HepG2 (cell line): ENCODE data around the gene WNT3A. TPM values are rescaled to one million over a fixed set of nuclear protein-coding genes. Genes with fewer than 3 reads are reported as not detected.

Experiments used
- ATAC-seq: fragments of 200-7000 bp; cut with Tn5 transposase; 3 replicates; pipeline ENCODE4 v1.9.1; 2020; ENCODE audit warnings: mild to moderate bottlenecking, moderate library complexity
- BruUV-seq: library from RNA; stranded (reverse); fragments of 400-500 nt; replicated peaks from 2 replicates; lab custom pipeline; 2021; lab: Mats Ljungman, UMichigan
- CTCF ChIA-PET: fragments of 300-600 bp; formaldehyde crosslinking; extraction: SDS; loops from one replicate; lab custom pipeline; 2021; ENCODE audit warnings: low total read pairs, inconsistent platforms, low intra/inter-chr PET ratio; lab: Yijun Ruan, JAX
- POLR2A ChIA-PET: fragments of 350-600 bp; sonication (Branson Sonifier 250); formaldehyde crosslinking; loops from one replicate; lab custom pipeline; 2020; ENCODE audit warnings: antibody characterized with exemption, inconsistent platforms; lab: Yijun Ruan, JAX
- DNase-seq: peaks from one replicate; pipeline ENCODE4 v3.0.0-alpha.2; 2015; ENCODE audit warnings: low spot score
- FAIRE-seq: peaks from 3 replicates; lab custom pipeline; 2011; peaks lifted over from hg19 to GRCh38; lab: Jason Lieb, UNC
- H2AFZ ChIP-seq: one replicate; pipeline ENCODE4 v1.6.1; 2011; ENCODE audit warnings: low read length, inconsistent platforms
- H3K27ac ChIP-seq: fragments of 300-600 bp; 3 replicates; pipeline ENCODE4 v1.8.0; 2011; ENCODE audit warnings: mixed run types, mild to moderate bottlenecking, mixed read lengths, low read length, inconsistent platforms; ENCODE audit not compliant: insufficient read depth; ENCODE audit errors: extremely low read length
- H3K27me3 ChIP-seq, 2 experiments: fragments of 200-600 bp in 1 of 2; 2 replicates in 1 of 2; 3 replicates in 1 of 2; pipeline versions ENCODE4 v1.6.0 to v1.8.0; 2011; ENCODE audit warnings: low read length in 2 of 2, mild to moderate bottlenecking in 2 of 2, moderate library complexity in 2 of 2, inconsistent platforms in 1 of 2; ENCODE audit not compliant: insufficient read depth in 2 of 2, control insufficient read depth in 1 of 2
- H3K36me3 ChIP-seq, 2 experiments: fragments of 200-600 bp in 1 of 2; replicated peaks in 1 of 2; 2 replicates in 1 of 2; 3 replicates in 1 of 2; pipeline versions ENCODE4 v1.5.1 to v1.8.0; 2011; ENCODE audit warnings: low read length in 2 of 2, inconsistent platforms in 1 of 2; ENCODE audit not compliant: insufficient read depth in 2 of 2, control insufficient read depth in 1 of 2
- H3K4me1 ChIP-seq: 2 replicates; pipeline ENCODE4 v1.5.1; 2012; ENCODE audit warnings: low read length, inconsistent platforms; ENCODE audit not compliant: insufficient read depth
- H3K4me2 ChIP-seq: 2 replicates; pipeline ENCODE4 v1.6.0; 2011; ENCODE audit warnings: low read depth, low read length, inconsistent platforms
- H3K4me3 ChIP-seq, 3 experiments: fragments of 200-600 bp in 1 of 3; sonication (generic), shearing (Covaris generic) in 1 of 3; replicated peaks in 1 of 3; 2 replicates each; pipeline ENCODE4 v1.5.1; 2011 to 2016; ENCODE audit warnings: low read length in 3 of 3, inconsistent platforms in 2 of 3, low read depth in 2 of 3, mild to moderate bottlenecking in 2 of 3, control low read depth in 1 of 3, mixed read lengths in 1 of 3; ENCODE audit not compliant: insufficient read depth in 1 of 3
- H3K79me2 ChIP-seq: one replicate; pipeline ENCODE4 v1.6.1; 2011; ENCODE audit warnings: low read length, inconsistent platforms; ENCODE audit not compliant: insufficient read depth
- H3K9ac ChIP-seq: 2 replicates; pipeline ENCODE4 v1.6.0; 2011; ENCODE audit warnings: mild to moderate bottlenecking, low read depth, low read length, inconsistent platforms; ENCODE audit not compliant: insufficient read depth
- H3K9me3 ChIP-seq: 2 replicates; pipeline ENCODE4 v1.5.1; 2012; ENCODE audit warnings: mild to moderate bottlenecking, low read length
- H4K20me1 ChIP-seq: 2 replicates; pipeline ENCODE4 v1.6.0; 2011; ENCODE audit warnings: inconsistent platforms, mild to moderate bottlenecking, low read length, moderate library complexity; ENCODE audit not compliant: insufficient read depth
- ARID4A ChIP-seq: sonication (generic); formaldehyde crosslinking; IDR thresholded peaks from 2 replicates; pipeline ENCODE4 v1.5.0; 2020; ENCODE audit warnings: mild to moderate bottlenecking, missing genetic modification reagents, borderline replicate concordance
- JUND ChIP-seq: sonication (generic); formaldehyde crosslinking; IDR thresholded peaks from 2 replicates; pipeline ENCODE4 v1.8.0; 2022; ENCODE audit warnings: mild to moderate bottlenecking, missing genetic modification reagents
- MAFF ChIP-seq: IDR thresholded peaks from 2 replicates; pipeline ENCODE4 v1.6.1; 2011; ENCODE audit warnings: low read depth, low read length, improper control_type of control experiment
- MIER2 ChIP-seq: IDR thresholded peaks from 2 replicates; pipeline ENCODE4 v1.6.1; 2016; ENCODE audit warnings: missing biosample characterization, missing genetic modification reagents
- PRDM4 ChIP-seq: sonication (generic); formaldehyde crosslinking; IDR thresholded peaks from 2 replicates; pipeline ENCODE4 v1.9.0; 2021; ENCODE audit warnings: missing genetic modification reagents, borderline replicate concordance
- PRPF4 ChIP-seq: fragments of 200-400 bp; formaldehyde crosslinking; IDR thresholded peaks from 2 replicates; pipeline ENCODE4 v1.6.1; 2016; ENCODE audit warnings: low read length, low read depth; ENCODE audit not compliant: poor library complexity, severe bottlenecking
- ZMAT5 ChIP-seq: sonication (generic); formaldehyde crosslinking; IDR thresholded peaks from 2 replicates; pipeline ENCODE4 v1.5.0; 2020; ENCODE audit warnings: mild to moderate bottlenecking, low read depth, missing genetic modification reagents, borderline replicate concordance
- ZMYM4 ChIP-seq: sonication (generic); formaldehyde crosslinking; IDR thresholded peaks from 2 replicates; pipeline ENCODE4 v1.8.1; 2023; ENCODE audit warnings: mild to moderate bottlenecking, missing genetic modification reagents
- ZNF558 ChIP-seq: sonication (generic); formaldehyde crosslinking; IDR thresholded peaks from 2 replicates; pipeline ENCODE4 v1.9.0; 2022; ENCODE audit warnings: mild to moderate bottlenecking, missing genetic modification reagents, borderline replicate concordance
- WGBS: methylation state at CpG from one replicate; pipeline ENCODE4 v1.1.6; 2017; ENCODE audit warnings: low lambda C conversion rate; 5-methylcytosine and 5-hydroxymethylcytosine counted together
- in situ Hi-C: cut with HindIII; loops from 2 replicates; pipeline ENCODE4 v1.10.0; 2017; ENCODE audit warnings: low pct_unique_long_range_greater_than_20kb; ENCODE audit not compliant: extremely low pct_ligation_motif_present
- intact Hi-C: fragments of 100-400 bp; cut with micrococcal nuclease; formaldehyde crosslinking; loops from one replicate; pipeline ENCODE4 v1.10.0; 2022; ENCODE audit not compliant: unreplicated experiment
- polyA plus RNA-seq, 8 experiments: library from polyadenylated mRNA; depleted of rRNA in 3 of 8; stranded (reverse) in 7 of 8; unstranded in 1 of 8; fragments of >200 nt; fragmentation: Illumina TruSeq in 4 of 8; extraction: Trizol in 4 of 8; gene quantifications; 2 replicates each; pipeline versions ENCODE4 v1.2.1 to v1.2.3, GENCODE V29; 2011 to 2016; ENCODE audit warnings: low read depth in 4 of 8, missing spikeins in 1 of 8, mixed read lengths in 1 of 8; ENCODE audit not compliant: insufficient read depth in 1 of 8
- total RNA-seq, 5 experiments: library from RNA; depleted of rRNA; stranded (reverse); fragments of >200 nt; fragmentation: Illumina TruSeq; extraction: Trizol; gene quantifications; 2 replicates each; pipeline ENCODE4 v1.2.3, GENCODE V29; 2016; ENCODE audit warnings: low read depth in 1 of 5

Gene WNT3A
- total and polyA plus RNA-seq, 2 of the 13 experiments (the other 11 are each of a cell fraction or from before 2014, with no cell fraction given): not detected

DNA sequence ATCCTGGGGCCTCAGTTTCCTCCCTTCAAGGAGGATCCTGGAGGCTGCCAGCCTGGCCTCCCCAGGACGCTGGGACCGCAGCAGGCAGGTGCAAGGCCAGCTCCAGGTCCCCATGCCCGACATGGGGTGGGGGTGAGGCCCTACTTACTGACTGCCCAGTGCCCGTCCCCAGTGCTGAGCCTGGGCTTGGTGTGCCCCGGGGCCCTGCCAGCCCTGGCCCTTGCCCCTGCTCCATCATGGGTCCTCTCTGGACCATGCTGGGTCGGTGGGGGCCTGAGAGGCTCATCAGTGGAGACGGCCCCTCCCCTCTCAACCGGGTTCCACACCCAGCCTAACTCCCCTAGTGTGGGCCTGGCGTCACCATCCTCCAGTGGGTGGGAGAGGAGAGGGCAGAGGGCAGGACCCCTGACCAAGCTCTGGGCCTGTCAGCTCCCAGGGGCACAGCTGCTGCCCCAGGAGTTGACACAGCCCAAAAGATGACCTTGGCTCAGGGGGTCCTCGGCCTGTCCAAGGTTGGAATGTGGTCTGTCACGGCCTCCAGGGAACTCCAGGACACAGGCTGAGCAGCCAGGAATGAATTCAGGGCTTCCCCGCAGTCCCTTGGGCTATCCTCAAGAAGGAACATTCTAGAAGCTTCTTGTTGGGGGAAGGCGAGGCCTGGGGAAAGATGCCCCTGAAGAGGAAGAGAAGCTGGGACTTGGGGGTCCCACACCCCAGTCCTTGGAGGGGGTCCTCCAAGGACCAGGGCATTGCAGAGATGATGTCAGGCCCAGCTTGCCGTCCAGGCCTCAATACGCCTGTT is 58.1 kb downstream of the WNT3A start:
- ChIA-PET POLR2A (no interaction called here), CTCF (no interaction called here)
- Histone ChIP-seq H3K9ac (no peak overlapping the region), H4K20me1 (no peaks in the 10 kb centered on the region), H3K4me2 (no peak overlapping the region), H3K27me3 (peaks cover 10 to 45% of the 10 kb centered on the region in 2 experiments; a peak in 4 of 5 replicates), H3K36me3 (no peaks in the 10 kb centered on the region), H3K27ac (no peak overlapping the region), H3K4me3 (no peak overlapping the region), H2AFZ (no peak overlapping the region), H3K4me1 (no peaks in the 10 kb centered on the region), H3K9me3 (no peaks in the 10 kb centered on the region), H3K79me2 (no peaks in the 10 kb centered on the region)
- FAIRE-seq: no peak
- no TSS peak for BruUV-seq
- intact Hi-C loops: no loop called here
- DNase-seq: no peak
- no peak for TF ChIP-seq ZMYM4 (CRISPR knock-in tag)
- no peak for TF ChIP-seq ARID4A (CRISPR knock-in tag)
- TF ChIP-seq JUND: no peak
- TF ChIP-seq MIER2 (CRISPR knock-in tag): no peak
- TF ChIP-seq ZMAT5 (CRISPR knock-in tag): no peak
- TF ChIP-seq PRDM4 (CRISPR knock-in tag): no peak
- TF ChIP-seq MAFF: no peak
- TF ChIP-seq PRPF4: no peak
- TF ChIP-seq ZNF558 (CRISPR knock-in tag): no peak
- WGBS: 6% methylated on average over 9 of the region's 15 CpGs
- in situ Hi-C loops: no loop called here
- no peak for ATAC-seq
